CD14-positive monocyte (primary cell): ENCODE data around the gene DHRS7B. TPM values are rescaled to one million over a fixed set of nuclear protein-coding genes. Genes with fewer than 3 reads are reported as not detected.

Source experiments
- DNase-seq, 3 donors: peaks; one replicate each; pipeline ENCODE4 v3.0.0-alpha.2; 2011 to 2022
- H2AFZ ChIP-seq: 2 replicates; pipeline ENCODE4 v1.6.0; 2012; ENCODE audit warnings: mild to moderate bottlenecking, low read depth, low read length, inconsistent platforms; ENCODE audit not compliant: insufficient read depth, poor library complexity, severe bottlenecking
- H3K27ac ChIP-seq, 2 donors: 1 replicate in 1 of 2; 2 replicates in 1 of 2; pipeline ENCODE4 v1.5.1; 2012 to 2013; ENCODE audit warnings: low read length in 2 of 2, control low read depth in 1 of 2, inconsistent platforms in 1 of 2, low read depth in 1 of 2, mild to moderate bottlenecking in 1 of 2
- H3K27me3 ChIP-seq, 2 donors: one replicate each; pipeline versions ENCODE4 v1.6.0 to v1.6.1; 2011 to 2013; ENCODE audit warnings: low read length in 2 of 2; ENCODE audit not compliant: control insufficient read depth in 2 of 2, insufficient read depth in 2 of 2
- H3K36me3 ChIP-seq, 2 donors: replicated peaks in 1 of 2; 1 replicate in 1 of 2; 2 replicates in 1 of 2; pipeline versions ENCODE4 v1.5.1 to v1.6.1; 2012 to 2013; ENCODE audit warnings: low read length in 2 of 2, control low read depth in 1 of 2, inconsistent platforms in 1 of 2, mild to moderate bottlenecking in 1 of 2; ENCODE audit not compliant: insufficient read depth in 2 of 2, control insufficient read depth in 1 of 2
- H3K4me1 ChIP-seq, 2 donors: 1 replicate in 1 of 2; 2 replicates in 1 of 2; pipeline versions ENCODE4 v1.5.1 to v1.6.1; 2012 to 2013; ENCODE audit warnings: low read length in 2 of 2, control low read depth in 1 of 2, inconsistent platforms in 1 of 2, mild to moderate bottlenecking in 1 of 2, moderate library complexity in 1 of 2; ENCODE audit not compliant: insufficient read depth in 2 of 2, control insufficient read depth in 1 of 2
- H3K4me2 ChIP-seq: replicated peaks from 2 replicates; pipeline ENCODE3; 2012; ENCODE audit warnings: low read length, moderate library complexity, mild to moderate bottlenecking; ENCODE audit not compliant: poor library complexity, severe bottlenecking; ENCODE audit errors: extremely low read depth
- H3K4me3 ChIP-seq, 3 experiments: fragments of 200-600 bp in 1 of 3; sonication (generic) in 1 of 3; replicated peaks in 1 of 3; 1 replicate in 2 of 3; 2 replicates in 1 of 3; pipeline ENCODE4 v1.5.1; 2011 to 2013; ENCODE audit warnings: low read length in 3 of 3, mild to moderate bottlenecking in 3 of 3, control low read depth in 2 of 3, low read depth in 2 of 3, inconsistent platforms in 1 of 3, moderate library complexity in 1 of 3
- H3K79me2 ChIP-seq: 2 replicates; pipeline ENCODE4 v1.6.0; 2012; ENCODE audit warnings: mild to moderate bottlenecking, control low read depth, inconsistent platforms, low read length, moderate library complexity; ENCODE audit not compliant: insufficient read depth
- H3K9ac ChIP-seq: 2 replicates; pipeline ENCODE4 v1.6.0; 2017; ENCODE audit warnings: low read length, mild to moderate bottlenecking; ENCODE audit not compliant: insufficient read depth, poor library complexity, severe bottlenecking
- H3K9me3 ChIP-seq, 2 donors: replicated peaks in 1 of 2; 1 replicate in 1 of 2; 2 replicates in 1 of 2; pipeline versions ENCODE4 v1.5.1 to v1.6.1; 2012 to 2013; ENCODE audit warnings: low read length in 2 of 2, control low read depth in 1 of 2; ENCODE audit not compliant: control insufficient read depth in 1 of 2, insufficient read depth in 1 of 2
- H4K20me1 ChIP-seq: 2 replicates; pipeline ENCODE4 v1.6.0; 2012; ENCODE audit warnings: mild to moderate bottlenecking, low read length, control low read depth, moderate library complexity; ENCODE audit not compliant: insufficient read depth
- H3K27ac Mint-ChIP-seq, 7 donors: one replicate each; pipeline ENCODE4 v1.8.0; 2020; ENCODE audit warnings: mild to moderate bottlenecking in 7 of 7, mixed read lengths in 7 of 7, moderate library complexity in 6 of 7, inconsistent platforms in 2 of 7
- H3K27me3 Mint-ChIP-seq, 3 donors: one replicate each; pipeline ENCODE4 v1.8.0; 2021 to 2022; ENCODE audit warnings: low read depth in 3 of 3, mild to moderate bottlenecking in 3 of 3, mixed read lengths in 3 of 3, moderate library complexity in 3 of 3, inconsistent platforms in 1 of 3
- H3K36me3 Mint-ChIP-seq, 2 donors: one replicate each; pipeline ENCODE4 v1.8.0; 2020; ENCODE audit warnings: mixed read lengths in 2 of 2, inconsistent platforms in 1 of 2, mild to moderate bottlenecking in 1 of 2
- H3K4me1 Mint-ChIP-seq: one replicate; pipeline ENCODE4 v1.8.0; 2020; ENCODE audit warnings: mild to moderate bottlenecking, mixed read lengths
- H3K4me3 Mint-ChIP-seq, 2 donors: one replicate each; pipeline ENCODE4 v1.8.0; 2020; ENCODE audit warnings: mild to moderate bottlenecking in 2 of 2, mixed read lengths in 2 of 2, moderate library complexity in 1 of 2
- H3K9me3 Mint-ChIP-seq, 7 donors: one replicate each; pipeline ENCODE4 v1.8.0; 2020 to 2022; ENCODE audit warnings: mixed read lengths in 7 of 7, mild to moderate bottlenecking in 6 of 7, moderate library complexity in 6 of 7, inconsistent platforms in 2 of 7
- CTCF ChIP-seq: fragments of 200-600 bp; IDR thresholded peaks from one replicate; pipeline ENCODE4 v1.8.0; 2022; ENCODE audit warnings: antibody characterized with exemption, mild to moderate bottlenecking
- WGBS: methylation state at CpG from one replicate; pipeline ENCODE4 v1.1.5; 2013; ENCODE audit warnings: missing lambda C conversion rate; ENCODE audit not compliant: insufficient coverage; 5-methylcytosine and 5-hydroxymethylcytosine counted together
- intact Hi-C, 2 donors: fragments of 100-400 bp; cut with micrococcal nuclease; formaldehyde crosslinking; loops; one replicate each; pipeline versions ENCODE4 v1.15.0 to v1.15.1; 2023
- polyA plus RNA-seq, 3 donors: library from polyadenylated mRNA; depleted of rRNA in 1 of 3; unstranded in 2 of 3; stranded (reverse) in 1 of 3; fragments of 300-500 nt in 2 of 3; fragments of >200 nt in 1 of 3; fragmentation: Illumina TruSeq in 2 of 3; gene quantifications; 1 replicate in 2 of 3; 2 replicates in 1 of 3; pipeline ENCODE4 v1.2.3, GENCODE V29; 2012 to 2021

Gene DHRS7B
- polyA plus RNA-seq, 3 donors: 23.2 to 37.8 (median 33.9) TPM

- Histone ChIP-seq H3K4me3 (no peak overlapping the region), H2AFZ (no peak overlapping the region), H3K27me3 (no peaks in the 10 kb centered on the region), H4K20me1 (peaks cover 7% of the 10 kb centered on the region), H3K27ac (no peak overlapping the region), H3K4me1 (peaks cover 16 to 35% of the 10 kb centered on the region in 2 donors), H3K36me3 (peaks cover 0 to 6% of the 10 kb centered on the region in 2 donors), H3K4me2 (no peak overlapping the region), H3K79me2 (peaks cover 83% of the 10 kb centered on the region), H3K9me3 (no peaks in the 10 kb centered on the region), H3K9ac (no peak overlapping the region)
- H3K27ac Mint-ChIP-seq: peak overlapping the region in 1 of 7 donors; percentile 66
- peaks cover 0 to 3% (median 1%) of the 10 kb centered on the region in 3 donors for H3K27me3 Mint-ChIP-seq
- peaks cover 56% of the 10 kb centered on the region for H3K4me1 Mint-ChIP-seq
- peaks cover 9 to 42% of the 10 kb centered on the region in 2 donors for H3K36me3 Mint-ChIP-seq
- no peak for DNase-seq
- no peak overlapping the region for H3K4me3 Mint-ChIP-seq
- intact Hi-C loops: no loop called here
- TF ChIP-seq CTCF: no peak
- 98% methylated on average over 8 of the region's 11 CpGs for WGBS
- peaks cover 0 to 1% (median 0%) of the 10 kb centered on the region in 7 donors for H3K9me3 Mint-ChIP-seq
Measured at GRCh38 chr17:21165922-21166594, 39.3 kb downstream of the DHRS7B start.

- Histone ChIP-seq H3K36me3 (peaks cover 0 to 6% of the 10 kb centered on the region in 2 donors), H2AFZ (no peak overlapping the region), H3K9ac (no peak overlapping the region), H3K4me2 (no peak overlapping the region), H4K20me1 (peaks cover 7% of the 10 kb centered on the region), H3K9me3 (no peaks in the 10 kb centered on the region), H3K79me2 (peaks cover 84% of the 10 kb centered on the region), H3K27me3 (no peaks in the 10 kb centered on the region), H3K27ac (no peak overlapping the region), H3K4me3 (no peak overlapping the region), H3K4me1 (peaks cover 22 to 35% of the 10 kb centered on the region in 2 donors)
- TF ChIP-seq CTCF: no peak
- H3K9me3 Mint-ChIP-seq: peaks cover 0 to 1% (median 0%) of the 10 kb centered on the region in 7 donors
- intact Hi-C loops: no loop called here
- H3K27me3 Mint-ChIP-seq: peaks cover 0 to 3% (median 1%) of the 10 kb centered on the region in 3 donors
- DNase-seq: no peak
- H3K4me1 Mint-ChIP-seq: peaks cover 57% of the 10 kb centered on the region
- H3K4me3 Mint-ChIP-seq: no peak overlapping the region
- H3K27ac Mint-ChIP-seq: peak overlapping the region in 1 of 7 donors; percentile 42
- 100% methylated on average over 2 of the region's 5 CpGs for WGBS
- peaks cover 10 to 45% of the 10 kb centered on the region in 2 donors for H3K36me3 Mint-ChIP-seq
Measured at GRCh38 chr17:21166595-21167210, 39.9 kb downstream of the DHRS7B start.
